HG03159 (cell line): ENCODE measurements around the gene TFR2.

Experiments used
- ATAC-seq: cut with Tn5 transposase; IDR thresholded peaks from one replicate; pipeline ENCODE4 v1.9.1; 2021; ENCODE audit warnings: mild to moderate bottlenecking, moderate library complexity; ENCODE audit not compliant: unreplicated experiment

Gene TFR2

GRCh38 chr7:100588438-100588837 lies 52.9 kb downstream of the TFR2 start:
- ATAC-seq = no peak

DNA sequence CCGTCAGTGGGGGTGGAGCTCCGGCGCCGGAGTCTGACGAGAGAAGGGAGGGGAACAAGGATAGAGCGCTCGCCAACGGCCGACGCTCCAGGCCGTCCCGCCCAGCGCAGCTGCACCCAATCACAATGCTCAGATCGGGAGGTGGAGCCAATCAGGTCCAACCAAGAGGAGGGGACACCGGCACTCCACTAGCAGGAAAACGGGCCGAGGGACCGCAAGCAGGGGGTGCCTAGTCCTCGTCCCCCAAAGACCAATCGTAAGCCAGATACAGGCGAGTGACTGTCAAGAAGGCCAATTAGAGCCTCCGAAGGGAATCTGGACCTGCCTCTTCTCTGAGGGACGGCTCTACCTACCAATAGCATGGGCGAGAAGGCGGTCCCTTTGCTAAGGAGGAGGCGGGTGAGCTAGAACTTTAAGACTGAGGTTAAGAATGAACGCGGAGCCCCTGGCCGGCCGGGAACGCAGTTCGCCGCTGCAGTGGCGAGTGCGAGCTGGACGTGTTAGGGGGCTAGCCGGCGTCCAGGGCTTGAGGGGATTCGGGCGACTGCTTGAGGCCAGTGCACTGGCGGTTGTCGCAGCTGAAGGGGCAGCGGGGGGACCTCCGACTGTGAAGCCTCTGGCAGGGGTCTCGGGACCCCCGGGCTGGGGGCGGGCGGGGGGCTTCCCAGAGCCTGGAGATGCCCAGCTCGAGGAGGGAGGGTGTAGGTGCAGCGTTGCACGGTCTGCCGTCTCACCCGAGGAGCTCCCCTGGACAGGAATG lies 54.9 kb downstream of the TFR2 start, which contains the start of gene FBXO24:
Gene FBXO24 (plus strand): TSS at position 63 of the 760 bp plus-strand sequence. CDS start 298 bp downstream, at position 361.
- peak; percentile 83 for ATAC-seq

DNA sequence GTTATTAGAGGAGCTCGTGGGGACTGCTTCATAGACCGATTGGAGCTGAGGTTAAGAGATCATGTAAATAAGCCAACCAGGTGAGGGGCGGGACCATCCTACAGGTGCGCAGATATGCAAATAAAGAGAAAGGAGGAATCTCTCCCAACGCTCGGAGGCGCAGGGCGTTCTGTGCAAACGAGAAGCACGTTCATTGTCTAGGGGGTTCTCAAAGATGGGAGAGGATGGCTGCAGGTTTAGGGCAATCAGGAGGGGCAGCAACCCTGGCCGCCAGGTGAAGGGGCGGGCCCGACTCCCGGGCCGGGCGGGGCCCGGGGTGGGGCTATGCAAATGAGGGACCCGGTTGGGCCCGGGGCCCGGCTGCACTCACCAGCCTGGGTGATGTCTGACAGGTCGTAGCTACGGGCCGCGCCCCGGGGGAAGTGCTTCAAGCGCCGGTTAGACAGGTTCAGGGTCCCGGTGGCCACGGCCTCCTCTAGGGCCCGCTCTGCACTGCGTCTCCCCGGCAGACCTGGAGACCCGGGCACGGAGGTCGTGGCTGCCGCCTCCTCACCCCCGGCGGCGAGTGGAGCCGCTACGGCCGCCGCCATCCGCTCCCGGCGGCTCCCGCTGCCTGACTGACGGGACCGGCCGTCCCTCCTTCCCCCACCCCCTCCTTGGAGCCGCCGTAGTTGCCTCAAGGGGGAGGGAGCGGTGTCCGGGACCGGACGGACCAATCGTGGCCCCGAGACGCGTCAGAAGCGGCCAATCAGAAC lies 55.7 kb downstream of the TFR2 start, which contains the start of gene LRCH4:
Gene LRCH4 (minus strand): TSS at position 619 of the 755 bp plus-strand sequence. CDS start 29 bp downstream, at position 590.
- peak; percentile 28 for ATAC-seq

- no peak for ATAC-seq
Observed at GRCh38 chr7:100584683-100585510, 56.5 kb downstream of the TFR2 start.

- ATAC-seq = no peak
Observed at GRCh38 chr7:100584054-100584682, 57.2 kb downstream of the TFR2 start.

GRCh38 chr7:100583132-100584053 lies 58.0 kb downstream of the TFR2 start:
- ATAC-seq = no peak

GRCh38 chr7:100582650-100583049 lies 58.7 kb downstream of the TFR2 start:
- ATAC-seq = no peak

DNA sequence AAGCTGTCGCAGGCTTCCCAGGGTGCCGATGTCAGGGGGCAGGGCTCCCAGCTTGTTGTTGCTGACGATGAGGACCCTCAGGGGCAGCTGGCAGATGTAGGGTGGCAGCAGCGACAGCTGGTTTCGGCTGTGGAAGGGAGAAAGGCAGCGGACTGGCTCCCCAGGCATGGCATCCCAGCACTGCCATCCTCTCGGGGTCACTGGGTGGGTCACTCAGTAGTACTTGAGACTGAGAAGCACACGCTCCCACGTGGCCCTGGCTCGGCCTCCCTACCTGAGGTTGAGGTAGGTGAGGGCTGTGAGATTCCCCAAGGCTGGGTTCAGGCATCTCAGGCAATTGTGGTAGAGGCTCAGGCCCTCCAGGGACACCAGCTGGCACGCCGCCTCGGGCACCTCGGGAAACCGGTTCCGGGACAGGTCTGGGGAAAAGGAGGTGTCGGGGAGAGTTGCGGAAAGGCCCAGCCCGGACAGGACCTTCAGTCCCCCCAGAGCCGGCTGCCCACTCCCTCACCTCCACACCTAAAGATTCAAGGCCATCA lies 59.2 kb downstream of the TFR2 start:
- ATAC-seq = no peak

- no peak for ATAC-seq
Observed at GRCh38 chr7:100580466-100581283, 60.7 kb downstream of the TFR2 start.

GRCh38 chr7:100578246-100579183 lies 62.8 kb downstream of the TFR2 start:
- ATAC-seq = no peak

GRCh38 chr7:100577507-100577906 lies 63.8 kb downstream of the TFR2 start:
- ATAC-seq = no peak

DNA sequence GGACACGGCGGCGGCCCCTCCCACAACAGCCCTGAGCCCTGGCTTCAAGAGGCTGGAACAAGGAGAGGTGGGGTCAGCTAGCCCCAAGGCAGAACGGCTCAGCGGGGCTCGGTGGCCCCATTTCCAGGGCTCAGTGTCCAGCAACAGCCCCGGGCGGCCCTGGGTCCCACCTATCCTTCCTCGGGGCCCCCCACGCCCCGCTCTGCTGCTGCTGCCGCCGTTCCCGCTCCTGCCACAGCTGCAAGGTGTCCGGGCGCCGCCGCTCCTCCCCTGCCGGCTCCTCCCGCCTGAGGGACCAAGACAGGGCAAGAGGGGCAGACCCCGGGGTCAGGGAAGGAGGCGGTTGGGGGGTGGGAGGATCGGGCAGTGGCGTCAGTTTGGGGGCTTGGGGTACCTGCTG lies 64.2 kb downstream of the TFR2 start:
- no peak for ATAC-seq

- ATAC-seq = no peak
Observed at GRCh38 chr7:100576384-100576993, 64.9 kb downstream of the TFR2 start.

DNA sequence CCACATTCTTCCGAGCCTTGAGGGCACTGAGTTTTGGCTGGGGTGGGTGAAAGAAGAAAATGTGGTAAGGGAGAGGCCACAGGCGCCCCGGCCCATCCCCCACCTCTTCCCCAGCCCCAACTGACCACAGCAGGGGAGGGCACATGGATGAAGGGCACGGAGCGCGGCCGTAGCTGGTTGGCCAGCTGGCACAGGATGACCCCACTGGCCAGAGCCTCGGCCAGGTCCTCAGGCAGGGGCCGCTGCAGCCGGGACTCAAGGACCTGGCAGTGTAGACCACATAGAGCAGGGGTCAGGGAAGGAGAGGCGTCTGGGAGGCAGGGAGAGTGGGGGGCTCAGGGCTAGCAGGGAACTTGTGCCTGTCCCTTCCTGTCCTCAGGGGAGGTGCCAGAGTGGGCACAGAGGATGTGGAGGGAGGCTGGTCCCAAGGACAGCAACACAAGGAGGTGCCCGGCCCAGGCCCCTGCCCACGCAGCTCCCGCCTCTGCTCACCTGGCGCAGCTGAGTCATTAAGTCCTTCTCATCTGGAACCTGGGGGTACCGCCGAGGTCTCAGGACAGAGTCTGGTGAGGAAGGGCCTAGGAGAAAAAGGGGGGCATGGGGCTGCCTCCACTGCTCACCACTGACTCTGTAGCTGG lies 65.5 kb downstream of the TFR2 start:
- ATAC-seq = no peak

DNA sequence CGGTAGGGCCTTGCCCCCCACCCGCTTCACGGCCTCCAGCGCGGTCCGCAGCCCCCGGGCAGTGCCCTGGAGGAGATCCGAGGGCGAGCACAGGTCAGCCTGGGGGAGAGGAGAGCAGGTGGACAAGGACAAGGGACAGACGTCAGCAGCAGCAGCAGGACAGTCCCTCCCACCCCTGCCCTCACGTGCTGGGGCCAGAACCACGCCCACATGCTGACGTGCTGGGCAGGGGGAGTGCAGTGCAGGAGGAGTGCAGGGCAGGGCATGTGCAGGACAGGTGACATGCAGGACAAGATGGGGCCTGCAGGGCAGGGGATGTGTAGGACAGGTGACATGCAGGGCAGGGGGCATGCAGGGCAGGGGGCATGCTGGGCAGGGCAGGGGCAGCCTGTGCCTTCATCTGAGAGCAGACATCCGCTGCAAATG lies 66.1 kb downstream of the TFR2 start:
- no peak for ATAC-seq
